DMS153 treated with DMSO at 0.1 percent for 48 hours (cell line): ENCODE data around the gene TYW5.
A peak's percentile ranks its signal among the peaks of the same experiment; 100 is the strongest.
"Not testable (repeated sequence)": the region's sequence is repeated elsewhere in the genome, so short reads cannot be mapped to it uniquely, and the experiment has no call there.

Experiments used
- DNase-seq: peaks from one replicate; lab custom pipeline; 2025; ENCODE audit not compliant: unreplicated experiment; lab: John Stamatoyannopoulos, UW

TYW5 gene

GRCh38 chr2:199923924-199924323 lies 31.4 kb downstream of the TYW5 start:
- DNase-seq, result no peak

- DNase-seq, result no peak
These were observed 32.4 kb downstream of the TYW5 start for GRCh38 chr2:199922856-199923255.

GRCh38 chr2:199916980-199917379 lies 38.3 kb downstream of the TYW5 start:
- no peak for DNase-seq

GRCh38 chr2:199914372-199914958 lies 40.8 kb downstream of the TYW5 start:
- DNase-seq, result no peak

GRCh38 chr2:199912553-199913114 lies 42.7 kb downstream of the TYW5 start:
- not testable (repeated sequence) for DNase-seq

GRCh38 chr2:199911877-199912161 lies 43.5 kb downstream of the TYW5 start:
- no peak for DNase-seq

GRCh38 chr2:199911052-199911876 lies 44.0 kb downstream of the TYW5 start, which contains the start of gene C2orf69:
TSS of gene C2orf69 (plus strand) at chr2:199911293. CDS start at chr2:199911439, 146 bp downstream.
- DNase-seq, result peak; percentile 63

GRCh38 chr2:199910338-199911051 lies 44.8 kb downstream of the TYW5 start:
- no peak for DNase-seq

GRCh38 chr2:199907008-199907714 lies 48.1 kb downstream of the TYW5 start:
- no peak for DNase-seq

GRCh38 chr2:199903111-199903510 lies 52.2 kb downstream of the TYW5 start:
- no peak for DNase-seq

GRCh38 chr2:199902486-199903110 lies 52.7 kb downstream of the TYW5 start:
- no peak for DNase-seq

GRCh38 chr2:199901942-199902341 lies 53.3 kb downstream of the TYW5 start:
- DNase-seq, result no peak

- DNase-seq, result no peak
These were observed 58.7 kb downstream of the TYW5 start for GRCh38 chr2:199896617-199897016.

GRCh38 chr2:199895406-199895805 lies 59.9 kb downstream of the TYW5 start:
- no peak for DNase-seq

GRCh38 chr2:199883474-199884212 lies 71.6 kb downstream of the TYW5 start:
- no peak for DNase-seq

GRCh38 chr2:199882667-199883066 lies 72.6 kb downstream of the TYW5 start:
- DNase-seq, result no peak
